Measurements from ENCODE around the gene SRPK2.

Gene SRPK2

GRCh38 chr7:105130048-105130447, 258.7 kb downstream of the SRPK2 start:
- no peak for DNase-seq

- no peak for DNase-seq
Observed at GRCh38 chr7:105127179-105127578, 261.5 kb downstream of the SRPK2 start.

- no peak for DNase-seq
Observed at GRCh38 chr7:105126436-105126975, 262.2 kb downstream of the SRPK2 start.

- no peak for DNase-seq
Observed at GRCh38 chr7:105125745-105126144, 263.0 kb downstream of the SRPK2 start.

GRCh38 chr7:105122619-105123018, 266.1 kb downstream of the SRPK2 start:
- DNase-seq, result no peak

- DNase-seq, result no peak
Observed at GRCh38 chr7:105118612-105119600, 269.8 kb downstream of the SRPK2 start.

GRCh38 chr7:105112440-105113418, 276.0 kb downstream of the SRPK2 start:
- no peak for DNase-seq

- DNase-seq, result no peak
Observed at GRCh38 chr7:105107458-105107857, 281.3 kb downstream of the SRPK2 start.

- peak; percentile 13 for DNase-seq
Observed at GRCh38 chr7:105106473-105106872, 282.2 kb downstream of the SRPK2 start.

GRCh38 chr7:105105579-105105978, 283.1 kb downstream of the SRPK2 start:
- no peak for DNase-seq

- DNase-seq, result no peak
Observed at GRCh38 chr7:105102557-105103352, 286.0 kb downstream of the SRPK2 start.

GRCh38 chr7:105101864-105102263, 286.9 kb downstream of the SRPK2 start:
- DNase-seq, result no peak

- peak; percentile 4 for DNase-seq
Observed at GRCh38 chr7:105098863-105099515, 289.7 kb downstream of the SRPK2 start.

GRCh38 chr7:105097619-105098018, 291.1 kb downstream of the SRPK2 start:
- peak; percentile 93 for DNase-seq

GRCh38 chr7:105096306-105096705, 292.4 kb downstream of the SRPK2 start:
- no peak for DNase-seq

- DNase-seq, result no peak
Observed at GRCh38 chr7:105094966-105095365, 293.8 kb downstream of the SRPK2 start.

GRCh38 chr7:105088456-105088855, 300.3 kb downstream of the SRPK2 start:
- DNase-seq, result no peak

- DNase-seq, result no peak
Observed at GRCh38 chr7:105087981-105088380, 300.7 kb downstream of the SRPK2 start.

- no peak for DNase-seq
Observed at GRCh38 chr7:105086850-105087249, 301.9 kb downstream of the SRPK2 start.

GRCh38 chr7:105084581-105084980, 304.1 kb downstream of the SRPK2 start:
- DNase-seq, result no peak

GRCh38 chr7:105079348-105079747, 309.4 kb downstream of the SRPK2 start:
- DNase-seq, result no peak

- DNase-seq, result no peak
Observed at GRCh38 chr7:105073143-105073542, 315.6 kb downstream of the SRPK2 start.

Data from fibroblast of skin of right quadriceps (primary cell).